ENCODE measurements around the gene MSLN.

MSLN gene

GRCh38 chr16:733382-734207, 26.9 kb upstream of the MSLN start:
- peak; percentile 18 for DNase-seq (ENCODE audit: low read depth)
- TF ChIP-seq, protein P1, sequence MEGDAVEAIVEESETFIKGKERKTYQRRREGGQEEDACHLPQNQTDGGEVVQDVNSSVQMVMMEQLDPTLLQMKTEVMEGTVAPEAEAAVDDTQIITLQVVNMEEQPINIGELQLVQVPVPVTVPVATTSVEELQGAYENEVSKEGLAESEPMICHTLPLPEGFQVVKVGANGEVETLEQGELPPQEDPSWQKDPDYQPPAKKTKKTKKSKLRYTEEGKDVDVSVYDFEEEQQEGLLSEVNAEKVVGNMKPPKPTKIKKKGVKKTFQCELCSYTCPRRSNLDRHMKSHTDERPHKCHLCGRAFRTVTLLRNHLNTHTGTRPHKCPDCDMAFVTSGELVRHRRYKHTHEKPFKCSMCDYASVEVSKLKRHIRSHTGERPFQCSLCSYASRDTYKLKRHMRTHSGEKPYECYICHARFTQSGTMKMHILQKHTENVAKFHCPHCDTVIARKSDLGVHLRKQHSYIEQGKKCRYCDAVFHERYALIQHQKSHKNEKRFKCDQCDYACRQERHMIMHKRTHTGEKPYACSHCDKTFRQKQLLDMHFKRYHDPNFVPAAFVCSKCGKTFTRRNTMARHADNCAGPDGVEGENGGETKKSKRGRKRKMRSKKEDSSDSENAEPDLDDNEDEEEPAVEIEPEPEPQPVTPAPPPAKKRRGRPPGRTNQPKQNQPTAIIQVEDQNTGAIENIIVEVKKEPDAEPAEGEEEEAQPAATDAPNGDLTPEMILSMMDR (IDR thresholded peaks at IDR 0.05; ENCODE audit: insufficient read depth, low read depth, low read length, missing control alignments), result peak; percentile 38
- H3K4me3 ChIP-seq (ENCODE audit: low read depth, low read length), result no peak overlapping the region

- H3K4me3 ChIP-seq (ENCODE audit: low read depth, low read length), result no peak overlapping the region
- TF ChIP-seq, protein P1 (IDR thresholded peaks at IDR 0.05; ENCODE audit: insufficient read depth, low read depth, low read length, missing control alignments), result no peak
- no peak for DNase-seq (ENCODE audit: low read depth)
These were observed 26.1 kb upstream of the MSLN start for GRCh38 chr16:734208-734980.

DNA sequence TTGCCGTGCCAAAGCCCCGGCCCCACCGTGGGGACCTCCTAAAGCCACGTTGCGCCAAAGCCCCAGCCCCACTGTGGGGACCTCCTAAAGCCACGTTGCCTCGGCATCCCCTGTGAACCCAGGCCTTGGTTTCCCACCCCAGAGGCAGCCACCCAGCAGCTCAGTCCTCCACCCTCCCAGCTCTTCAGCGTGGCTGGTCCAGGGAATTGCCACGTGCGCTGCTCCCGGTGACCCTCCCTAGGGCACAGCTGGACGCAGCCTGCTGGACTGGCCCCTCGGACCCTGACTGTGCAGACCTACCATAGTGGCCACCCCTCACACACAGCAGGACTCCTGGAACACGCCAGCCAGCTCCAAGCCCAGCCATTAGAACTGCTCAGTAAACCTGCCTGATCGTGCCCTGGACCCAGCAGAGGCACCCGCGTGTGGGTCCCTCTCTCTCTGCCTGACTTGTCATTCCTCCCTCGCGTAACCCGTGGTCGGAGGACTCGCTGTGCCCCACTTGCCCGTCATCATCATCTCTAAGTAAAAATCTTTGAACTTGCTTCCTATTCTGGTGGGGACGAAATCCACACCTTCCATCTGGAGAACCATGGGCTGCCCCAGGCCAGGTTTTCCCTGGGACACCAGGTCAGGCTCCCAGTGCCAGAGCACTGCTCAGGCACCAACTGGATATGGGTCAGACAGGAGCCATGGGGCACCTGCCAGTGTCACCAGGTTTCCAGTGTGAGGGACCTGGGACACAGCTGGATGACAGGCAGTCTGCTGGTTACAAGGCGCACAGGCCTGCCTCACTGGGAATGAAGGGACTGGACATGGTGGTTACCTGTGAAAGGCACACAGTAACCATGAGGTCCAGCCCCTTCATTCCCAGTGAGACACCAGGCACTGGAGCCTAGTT, 25.3 kb upstream of the MSLN start:
- TF ChIP-seq, protein P1 (IDR thresholded peaks at IDR 0.05; ENCODE audit: insufficient read depth, low read depth, low read length, missing control alignments), result no peak
- H3K4me3 ChIP-seq (ENCODE audit: low read depth, low read length), result no peak overlapping the region
- no peak for DNase-seq (ENCODE audit: low read depth)

- TF ChIP-seq, protein P1 (IDR thresholded peaks at IDR 0.05; ENCODE audit: insufficient read depth, low read depth, low read length, missing control alignments), result no peak
- DNase-seq (ENCODE audit: low read depth), result peak; percentile 87
- H3K4me3 ChIP-seq (ENCODE audit: low read depth, low read length), result no peak overlapping the region
These were observed 24.5 kb upstream of the MSLN start for GRCh38 chr16:735982-736453.

DNA sequence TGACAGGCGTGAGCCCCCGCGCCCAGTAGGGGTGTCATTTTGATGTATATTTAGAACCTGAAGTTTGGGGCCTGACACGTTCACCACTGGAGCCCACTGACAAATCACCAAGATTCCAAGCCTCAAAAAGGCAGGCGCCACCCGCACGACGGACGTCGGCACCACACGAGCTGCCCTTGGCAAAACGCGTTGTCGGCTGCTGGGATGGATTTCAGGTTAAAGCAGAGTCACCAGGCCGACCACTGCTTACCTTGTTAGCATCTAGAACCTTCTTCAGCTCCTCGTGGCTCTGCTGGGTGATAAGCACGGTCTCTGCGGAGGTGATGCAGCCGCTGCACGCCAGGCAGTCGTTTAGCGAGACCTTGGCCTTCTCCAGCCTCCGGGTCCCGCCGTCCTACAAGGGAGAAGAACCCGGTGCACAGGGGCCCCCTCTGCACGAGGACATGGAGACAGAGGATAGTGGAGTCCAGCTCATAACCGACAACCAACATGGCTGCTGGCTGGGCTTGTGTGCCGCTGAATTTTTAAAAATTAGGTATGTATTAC, 23.5 kb upstream of the MSLN start:
- TF ChIP-seq, protein P1 (IDR thresholded peaks at IDR 0.05; ENCODE audit: insufficient read depth, low read depth, low read length, missing control alignments), result no peak

More for the DNA sequence above, 23.5 kb upstream of the MSLN start:
- DNase-seq (ENCODE audit: low read depth), result no peak
- no peak overlapping the region for H3K4me3 ChIP-seq (ENCODE audit: low read depth, low read length)

All from GM12865 (cell line).